ENCODE measurements around the gene UBE2U.
"Not testable (repeated sequence)": the region's sequence is repeated elsewhere in the genome, so short reads cannot be mapped to it uniquely, and the experiment has no call there.

The UBE2U gene

GRCh38 chr1:64192290-64192689, 11.1 kb upstream of the UBE2U start:
- DNase-seq (ENCODE audit: low read depth): no peak

GRCh38 chr1:64194168-64195080, 9.0 kb upstream of the UBE2U start:
- no peak for DNase-seq (ENCODE audit: low read depth)

- DNase-seq (ENCODE audit: low read depth): no peak
Observed at GRCh38 chr1:64195081-64195395, 8.4 kb upstream of the UBE2U start.

GRCh38 chr1:64196074-64196870, 7.2 kb upstream of the UBE2U start:
- no peak for DNase-seq (ENCODE audit: low read depth)

- no peak for DNase-seq (ENCODE audit: low read depth)
Observed at GRCh38 chr1:64197076-64197475, 6.3 kb upstream of the UBE2U start.

- DNase-seq (ENCODE audit: low read depth): no peak
Observed at GRCh38 chr1:64199154-64199553, 4.3 kb upstream of the UBE2U start.

- DNase-seq (ENCODE audit: low read depth): no peak
Observed at GRCh38 chr1:64200064-64200463, 3.4 kb upstream of the UBE2U start.

GRCh38 chr1:64209221-64209620, 5.8 kb downstream of the UBE2U start:
- no peak for DNase-seq (ENCODE audit: low read depth)

GRCh38 chr1:64212031-64212430, 8.6 kb downstream of the UBE2U start:
- DNase-seq (ENCODE audit: low read depth): no peak

GRCh38 chr1:64215576-64215975, 12.2 kb downstream of the UBE2U start:
- DNase-seq (ENCODE audit: low read depth): no peak

GRCh38 chr1:64220241-64220640, 16.8 kb downstream of the UBE2U start:
- no peak for DNase-seq (ENCODE audit: low read depth)

GRCh38 chr1:64223329-64224151, 20.1 kb downstream of the UBE2U start:
- DNase-seq (ENCODE audit: low read depth): no peak

- not testable (repeated sequence) for DNase-seq (ENCODE audit: low read depth)
Observed at GRCh38 chr1:64224236-64224635, 20.8 kb downstream of the UBE2U start.

- DNase-seq (ENCODE audit: low read depth): no peak
Observed at GRCh38 chr1:64228167-64228957, 24.9 kb downstream of the UBE2U start.

- DNase-seq (ENCODE audit: low read depth): no peak
Observed at GRCh38 chr1:64229307-64229706, 25.9 kb downstream of the UBE2U start.

- DNase-seq (ENCODE audit: low read depth): no peak
Observed at GRCh38 chr1:64231153-64231552, 27.7 kb downstream of the UBE2U start.

- DNase-seq (ENCODE audit: low read depth): no peak
Observed at GRCh38 chr1:64231654-64232053, 28.2 kb downstream of the UBE2U start.

GRCh38 chr1:64234714-64235113, 31.3 kb downstream of the UBE2U start:
- no peak for DNase-seq (ENCODE audit: low read depth)

- DNase-seq (ENCODE audit: low read depth): no peak
Observed at GRCh38 chr1:64235181-64235580, 31.8 kb downstream of the UBE2U start.

- no peak for DNase-seq (ENCODE audit: low read depth)
Observed at GRCh38 chr1:64235910-64236309, 32.5 kb downstream of the UBE2U start.

GRCh38 chr1:64236541-64236954, 33.1 kb downstream of the UBE2U start:
- no peak for DNase-seq (ENCODE audit: low read depth)

All from T follicular helper cell (primary cell).